LHCN-M2 (cell line): Measurements from ENCODE around the gene CNTNAP4. TPM values are rescaled to one million over a fixed set of nuclear protein-coding genes. Genes with fewer than 3 reads are reported as not detected.

Source experiments
- DNase-seq: peaks from one replicate; pipeline ENCODE4 v3.0.0-alpha.2; 2012; ENCODE audit warnings: low read depth
- total RNA-seq: library from RNA; depleted of rRNA; stranded (reverse); fragments of >200 nt; gene quantifications from 2 replicates; pipeline ENCODE4 v1.2.3, GENCODE V29; 2014

CNTNAP4 gene
- total RNA-seq, 1 experiment from 2014 or later, result not detected

DNA sequence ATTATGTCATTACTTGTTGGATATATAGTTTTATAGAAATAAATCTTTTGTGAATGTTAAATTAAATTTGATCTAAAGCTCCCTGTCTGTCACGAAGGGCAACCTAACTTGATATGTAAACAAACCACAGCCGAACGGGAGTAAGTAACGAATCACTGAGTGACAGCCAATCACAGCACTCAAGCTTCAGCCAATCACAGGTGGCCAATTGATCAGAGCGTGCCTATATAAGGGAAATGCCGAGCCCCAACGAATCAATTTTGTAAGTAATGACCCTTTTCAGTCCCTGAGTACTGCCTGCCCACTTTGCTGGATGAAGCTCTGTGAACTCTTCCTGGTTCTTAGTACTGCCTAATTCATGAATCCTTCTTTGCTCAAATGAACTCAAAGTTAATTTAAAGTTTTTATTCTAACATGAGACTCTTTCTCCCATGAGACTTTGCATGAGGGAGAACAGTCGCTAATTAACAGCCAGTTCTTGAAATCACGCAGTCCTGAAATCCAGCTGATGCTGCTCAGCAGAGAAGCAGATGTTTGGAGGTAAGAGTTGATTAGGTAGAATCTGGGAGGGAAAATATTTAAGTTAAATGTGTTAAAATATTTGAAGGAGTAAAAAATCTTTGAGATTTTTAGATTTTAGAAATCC, 302.2 kb downstream of the CNTNAP4 start:
- no peak for DNase-seq

DNA sequence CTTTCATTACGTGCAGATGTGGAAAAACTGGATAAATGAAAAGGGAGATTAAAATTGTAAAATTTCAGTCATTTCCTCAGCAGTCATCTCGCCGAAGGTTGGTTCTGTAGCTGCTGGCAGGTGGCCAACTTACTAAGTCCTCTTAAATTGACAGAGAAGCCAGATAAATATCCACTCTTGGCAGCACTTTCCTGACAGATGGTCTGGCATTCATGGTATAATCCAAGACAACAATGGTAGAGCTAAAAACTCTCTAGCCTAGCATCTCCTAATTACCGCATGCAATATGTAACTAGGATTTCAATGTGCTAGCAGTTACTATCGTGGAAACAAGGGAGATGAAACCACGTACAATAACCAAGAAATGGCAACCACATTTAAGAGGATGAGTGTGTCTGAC, 306.3 kb downstream of the CNTNAP4 start:
- DNase-seq, result peak; percentile 1

DNA sequence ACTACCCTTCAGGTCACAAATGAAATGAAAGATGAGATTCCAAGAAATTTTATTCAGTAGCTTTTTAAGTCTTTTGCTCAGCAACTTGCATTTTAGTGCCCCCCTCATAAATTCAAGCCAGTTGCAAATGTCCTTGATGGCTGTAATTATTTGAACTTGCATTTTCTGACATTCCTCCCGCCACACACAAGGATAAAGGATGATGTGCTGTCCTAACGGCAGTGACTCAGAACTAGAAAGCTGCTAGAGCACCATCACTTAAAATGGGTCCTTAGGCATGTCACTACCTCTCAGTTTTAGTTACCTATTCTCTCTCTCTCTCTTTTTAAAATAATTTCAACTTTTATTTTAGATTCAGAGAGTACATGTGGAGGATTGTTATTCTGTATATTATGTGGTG, 306.7 kb downstream of the CNTNAP4 start:
- DNase-seq, result no peak

DNA sequence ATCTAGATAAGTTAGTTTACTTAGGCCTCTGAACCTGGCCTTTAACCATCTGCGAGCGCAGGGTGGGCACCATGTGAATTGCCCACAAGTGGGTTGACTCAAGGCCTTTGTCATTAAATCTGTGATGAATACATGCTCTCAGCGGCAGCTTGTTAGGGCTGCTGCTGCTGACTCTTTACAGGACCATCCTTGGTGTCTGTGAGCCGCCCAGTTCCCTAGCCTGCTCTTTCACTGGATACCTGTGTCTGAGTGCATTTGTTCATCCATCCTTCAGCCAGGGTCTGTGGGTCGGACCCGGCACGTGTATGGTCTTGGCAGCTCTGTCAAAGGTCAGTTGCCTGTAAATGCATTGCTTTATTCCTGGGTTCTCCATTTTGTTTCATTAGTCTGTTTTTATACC, 321.3 kb downstream of the CNTNAP4 start:
- DNase-seq, result no peak

DNA sequence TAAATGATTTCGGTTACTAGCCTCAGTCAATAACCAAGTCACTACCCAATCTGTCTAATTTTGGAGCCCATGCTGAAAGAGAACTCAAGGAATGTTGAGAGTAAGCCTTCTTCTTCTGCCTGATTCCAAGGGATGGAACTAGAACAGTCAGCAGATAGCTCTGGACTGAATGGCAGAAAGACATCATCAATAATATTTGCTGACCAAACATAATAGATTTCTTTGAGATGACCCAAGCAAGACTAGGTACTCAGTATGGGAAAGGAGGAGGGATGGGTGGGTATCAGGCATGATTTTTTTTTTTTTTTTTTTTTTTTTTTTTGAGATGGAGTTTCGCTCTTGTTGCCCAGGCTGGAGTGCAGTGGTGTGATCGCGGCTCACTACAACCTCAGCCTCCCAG, 330.1 kb downstream of the CNTNAP4 start:
- no peak for DNase-seq
